Mammary epithelial cell (primary cell): ENCODE measurements around the gene FLT4.

Experiments
- EZH2 ChIP-seq: IDR thresholded peaks from 2 replicates; pipeline ENCODE4 v1.6.1; 2012; ENCODE audit warnings: low read length, inconsistent platforms, borderline replicate concordance
- TF ChIP-seq, protein P1 (sequence below), 2 donors: IDR thresholded peaks in 1 of 2; conservative IDR thresholded peaks in 1 of 2; 2 replicates each; pipeline ENCODE4 v1.5.1; 2011 to 2012; ENCODE audit warnings: inconsistent platforms in 2 of 2, low read length in 2 of 2, mild to moderate bottlenecking in 2 of 2, control low read depth in 1 of 2, low read depth in 1 of 2; ENCODE audit not compliant: insufficient read depth in 1 of 2; ENCODE audit errors: extremely low read depth in 1 of 2

GRCh38 chr5:180643191-180643851 is 6.1 kb downstream of the FLT4 start:
- TF ChIP-seq, protein P1, sequence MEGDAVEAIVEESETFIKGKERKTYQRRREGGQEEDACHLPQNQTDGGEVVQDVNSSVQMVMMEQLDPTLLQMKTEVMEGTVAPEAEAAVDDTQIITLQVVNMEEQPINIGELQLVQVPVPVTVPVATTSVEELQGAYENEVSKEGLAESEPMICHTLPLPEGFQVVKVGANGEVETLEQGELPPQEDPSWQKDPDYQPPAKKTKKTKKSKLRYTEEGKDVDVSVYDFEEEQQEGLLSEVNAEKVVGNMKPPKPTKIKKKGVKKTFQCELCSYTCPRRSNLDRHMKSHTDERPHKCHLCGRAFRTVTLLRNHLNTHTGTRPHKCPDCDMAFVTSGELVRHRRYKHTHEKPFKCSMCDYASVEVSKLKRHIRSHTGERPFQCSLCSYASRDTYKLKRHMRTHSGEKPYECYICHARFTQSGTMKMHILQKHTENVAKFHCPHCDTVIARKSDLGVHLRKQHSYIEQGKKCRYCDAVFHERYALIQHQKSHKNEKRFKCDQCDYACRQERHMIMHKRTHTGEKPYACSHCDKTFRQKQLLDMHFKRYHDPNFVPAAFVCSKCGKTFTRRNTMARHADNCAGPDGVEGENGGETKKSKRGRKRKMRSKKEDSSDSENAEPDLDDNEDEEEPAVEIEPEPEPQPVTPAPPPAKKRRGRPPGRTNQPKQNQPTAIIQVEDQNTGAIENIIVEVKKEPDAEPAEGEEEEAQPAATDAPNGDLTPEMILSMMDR (conservative IDR thresholded peaks at IDR 0.05 in 1 of 2, IDR thresholded peaks at IDR 0.05 in 1 of 2; ENCODE audit: extremely low read depth in 1 of 2, insufficient read depth in 1 of 2, low read depth in 1 of 2, low read length in 2 of 2), result no peak
- no peak for TF ChIP-seq EZH2
